Trophoblast cell (in vitro differentiated cells and primary cell): ENCODE results near the gene TEF.
"Not testable (repeated sequence)": the region's sequence is repeated elsewhere in the genome, so short reads cannot be mapped to it uniquely, and the experiment has no call there.

Source experiments
- DNase-seq, 2 donors: peaks; one replicate each; pipeline ENCODE4 v3.0.0-alpha.2; 2016
- H2AFZ ChIP-seq: 2 replicates; pipeline ENCODE4 v1.6.1; 2013; ENCODE audit warnings: low read length, moderate library complexity, mild to moderate bottlenecking; ENCODE audit not compliant: insufficient read depth, poor library complexity
- H2AK5ac ChIP-seq: 2 replicates; pipeline ENCODE4 v1.6.1; 2013; ENCODE audit warnings: mild to moderate bottlenecking, low read length
- H2BK120ac ChIP-seq: 2 replicates; pipeline ENCODE4 v1.6.1; 2013; ENCODE audit warnings: low read length, mild to moderate bottlenecking, moderate library complexity; ENCODE audit not compliant: insufficient read depth, poor library complexity
- H2BK12ac ChIP-seq: 2 replicates; pipeline ENCODE4 v1.6.1; 2013; ENCODE audit warnings: mild to moderate bottlenecking, low read length, moderate library complexity
- H2BK5ac ChIP-seq: 2 replicates; pipeline ENCODE4 v1.6.1; 2013; ENCODE audit warnings: low read length, low read depth, moderate library complexity, mild to moderate bottlenecking; ENCODE audit not compliant: poor library complexity
- H3K14ac ChIP-seq: 2 replicates; pipeline ENCODE4 v1.6.1; 2013; ENCODE audit warnings: mild to moderate bottlenecking, low read length
- H3K18ac ChIP-seq: 2 replicates; pipeline ENCODE4 v1.6.1; 2013; ENCODE audit warnings: mild to moderate bottlenecking, low read length
- H3K23ac ChIP-seq: 2 replicates; pipeline ENCODE4 v1.6.1; 2013; ENCODE audit warnings: low read length
- H3K27ac ChIP-seq: 2 replicates; pipeline ENCODE4 v1.5.1; 2013; ENCODE audit warnings: low read depth, mild to moderate bottlenecking, inconsistent platforms, low read length, moderate library complexity
- H3K27me3 ChIP-seq: 2 replicates; pipeline ENCODE4 v1.6.1; 2013; ENCODE audit warnings: inconsistent platforms, mild to moderate bottlenecking, low read length, moderate library complexity; ENCODE audit not compliant: insufficient read depth
- H3K36me3 ChIP-seq, 2 experiments: 1 replicate in 1 of 2; 2 replicates in 1 of 2; pipeline ENCODE4 v1.6.1; 2013; ENCODE audit warnings: low read length in 2 of 2, mild to moderate bottlenecking in 2 of 2, moderate library complexity in 1 of 2; ENCODE audit not compliant: insufficient read depth in 2 of 2, control insufficient read depth in 1 of 2
- H3K4ac ChIP-seq: 2 replicates; pipeline ENCODE4 v1.6.1; 2013; ENCODE audit warnings: low read depth, mild to moderate bottlenecking, low read length, moderate library complexity
- H3K4me1 ChIP-seq, 2 experiments: 1 replicate in 1 of 2; 2 replicates in 1 of 2; pipeline ENCODE4 v1.6.1; 2013; ENCODE audit warnings: low read length in 2 of 2, mild to moderate bottlenecking in 2 of 2, moderate library complexity in 1 of 2; ENCODE audit not compliant: insufficient read depth in 2 of 2, control insufficient read depth in 1 of 2
- H3K4me2 ChIP-seq: 2 replicates; pipeline ENCODE4 v1.6.1; 2013; ENCODE audit warnings: inconsistent platforms, mild to moderate bottlenecking, low read length, moderate library complexity
- H3K4me3 ChIP-seq: 2 replicates; pipeline ENCODE4 v1.5.1; 2013; ENCODE audit warnings: mild to moderate bottlenecking, low read depth, low read length, inconsistent platforms
- H3K79me1 ChIP-seq: one replicate; pipeline ENCODE4 v1.6.1; 2013; ENCODE audit warnings: low read length
- H3K79me2 ChIP-seq: 2 replicates; pipeline ENCODE4 v1.6.1; 2013; ENCODE audit warnings: low read length, mild to moderate bottlenecking; ENCODE audit not compliant: control insufficient read depth, insufficient read depth, poor library complexity
- H3K9ac ChIP-seq: 2 replicates; pipeline ENCODE4 v1.6.1; 2013; ENCODE audit warnings: mild to moderate bottlenecking, low read length
- H3K9me3 ChIP-seq: 2 replicates; pipeline ENCODE4 v1.6.1; 2013; ENCODE audit warnings: low read depth, mild to moderate bottlenecking, control low read depth, inconsistent platforms, low read length; ENCODE audit not compliant: insufficient read depth
- H4K12ac ChIP-seq: 2 replicates; pipeline ENCODE4 v1.6.1; 2013; ENCODE audit warnings: low read depth, mild to moderate bottlenecking, low read length, moderate library complexity
- H4K8ac ChIP-seq: 2 replicates; pipeline ENCODE4 v1.6.1; 2013; ENCODE audit warnings: low read depth, mild to moderate bottlenecking, low read length, moderate library complexity
- H4K91ac ChIP-seq: one replicate; pipeline ENCODE4 v1.6.1; 2013; ENCODE audit warnings: low read depth, mild to moderate bottlenecking, low read length, moderate library complexity
- WGBS: extraction: QIAGEN DNeasy Blood & Tissue Kit; methylation state at CpG from one replicate; pipeline ENCODE4 v1.1.7; 2013; ENCODE audit warnings: missing lambda C conversion rate; ENCODE audit not compliant: insufficient read length, insufficient coverage; ENCODE audit errors: extremely low coverage; 5-methylcytosine and 5-hydroxymethylcytosine counted together

Gene TEF

GRCh38 chr22:41431656-41432055 is 49.9 kb downstream of the TEF start:
- no peak overlapping the region for H2BK12ac ChIP-seq
- H3K9me3 ChIP-seq: no peaks in the 10 kb centered on the region
- H3K4ac ChIP-seq: no peak overlapping the region
- H3K36me3 ChIP-seq: peaks cover 38 to 39% of the 10 kb centered on the region in 2 experiments
- H2AFZ ChIP-seq: no peak overlapping the region
- H2BK5ac ChIP-seq: no peak overlapping the region
- H3K4me2 ChIP-seq: no peak overlapping the region
- H2BK120ac ChIP-seq: no peak overlapping the region
- H3K9ac ChIP-seq: no peak overlapping the region
- no peak overlapping the region for H3K4me3 ChIP-seq
- H3K23ac ChIP-seq: no peak overlapping the region
- H4K12ac ChIP-seq: no peak overlapping the region
- H3K27me3 ChIP-seq: no peaks in the 10 kb centered on the region
- no peak overlapping the region for H4K91ac ChIP-seq
- H3K4me1 ChIP-seq: no peaks in the 10 kb centered on the region
- H4K8ac ChIP-seq: no peak overlapping the region
- H3K79me2 ChIP-seq: no peaks in the 10 kb centered on the region
- no peak overlapping the region for H3K14ac ChIP-seq
- no peak overlapping the region for H3K27ac ChIP-seq
- no peak for DNase-seq
- H3K18ac ChIP-seq: no peak overlapping the region
- no CpG with 5 or more reads among the region's 6 CpGs for WGBS
- H3K79me1 ChIP-seq: no peaks in the 10 kb centered on the region
- no peak overlapping the region for H2AK5ac ChIP-seq

- not testable (repeated sequence) for H4K8ac ChIP-seq, H2AFZ ChIP-seq, H3K9ac ChIP-seq, H3K27ac ChIP-seq, H2AK5ac ChIP-seq, H4K12ac ChIP-seq, H3K9me3 ChIP-seq, DNase-seq, H3K4ac ChIP-seq, H3K79me2 ChIP-seq, H3K23ac ChIP-seq, H3K27me3 ChIP-seq, H3K79me1 ChIP-seq, H2BK120ac ChIP-seq, H2BK5ac ChIP-seq, H3K4me3 ChIP-seq, H3K4me2 ChIP-seq, H3K14ac ChIP-seq, H3K4me1 ChIP-seq, H2BK12ac ChIP-seq, H4K91ac ChIP-seq, H3K18ac ChIP-seq
- peaks cover 49 to 51% of the 10 kb centered on the region in 2 experiments for H3K36me3 ChIP-seq
- no CpG with 5 or more reads among the region's 1 CpG for WGBS
Measured at GRCh38 chr22:41433480-41433879, 51.7 kb downstream of the TEF start.

- not testable (repeated sequence) for H4K12ac ChIP-seq, H3K4me1 ChIP-seq, H3K23ac ChIP-seq, H3K79me2 ChIP-seq, H3K79me1 ChIP-seq, H3K9ac ChIP-seq, H3K27ac ChIP-seq, H3K4me2 ChIP-seq, H4K91ac ChIP-seq, H2AFZ ChIP-seq, H4K8ac ChIP-seq, H3K27me3 ChIP-seq, H2BK120ac ChIP-seq, H2BK5ac ChIP-seq, H3K14ac ChIP-seq, H2AK5ac ChIP-seq, H3K18ac ChIP-seq, H3K4ac ChIP-seq, DNase-seq, H3K4me3 ChIP-seq, H3K9me3 ChIP-seq, H2BK12ac ChIP-seq
- no CpG with 5 or more reads among the region's 5 CpGs for WGBS
- H3K36me3 ChIP-seq: peaks cover 53 to 56% of the 10 kb centered on the region in 2 experiments
Measured at GRCh38 chr22:41434361-41435003, 52.7 kb downstream of the TEF start.

GRCh38 chr22:41435560-41435959 is 53.8 kb downstream of the TEF start:
- WGBS: no CpG with 5 or more reads among the region's 4 CpGs
- H2BK12ac ChIP-seq: no peak overlapping the region

More at GRCh38 chr22:41435560-41435959, 53.8 kb downstream of the TEF start:
- H3K4me3 ChIP-seq: no peak overlapping the region
- no peak overlapping the region for H2AFZ ChIP-seq
- H4K12ac ChIP-seq: no peak overlapping the region
- no peaks in the 10 kb centered on the region for H3K27me3 ChIP-seq
- DNase-seq: no peak
- no peak overlapping the region for H2AK5ac ChIP-seq
- no peak overlapping the region for H3K4ac ChIP-seq
- no peak overlapping the region for H3K4me2 ChIP-seq
- H3K9me3 ChIP-seq: no peaks in the 10 kb centered on the region
- no peak overlapping the region for H2BK5ac ChIP-seq
- no peak overlapping the region for H3K14ac ChIP-seq
- no peak overlapping the region for H3K23ac ChIP-seq
- H3K79me1 ChIP-seq: no peaks in the 10 kb centered on the region
- peak overlapping the region; percentile 30 for H3K18ac ChIP-seq
- H3K27ac ChIP-seq: no peak overlapping the region
- peaks cover 54 to 60% of the 10 kb centered on the region in 2 experiments for H3K36me3 ChIP-seq
- H3K4me1 ChIP-seq: no peaks in the 10 kb centered on the region
- H4K91ac ChIP-seq: no peak overlapping the region
- H3K9ac ChIP-seq: no peak overlapping the region
- no peak overlapping the region for H4K8ac ChIP-seq
- no peaks in the 10 kb centered on the region for H3K79me2 ChIP-seq
- H2BK120ac ChIP-seq: no peak overlapping the region
